H1 (cell line): ENCODE data around the gene PEX19. TPM values are rescaled to one million over a fixed set of nuclear protein-coding genes. Genes with fewer than 3 reads are reported as not detected.

Source experiments
- CHD2 ChIP-seq: IDR thresholded peaks from 2 replicates; pipeline ENCODE4 v1.6.1; 2012; ENCODE audit warnings: low read length, improper control_type of control experiment
- GTF2F1 ChIP-seq: IDR thresholded peaks from 2 replicates; pipeline ENCODE4 v1.6.1; 2012; ENCODE audit warnings: low read depth, low read length, improper control_type of control experiment, borderline replicate concordance
- KDM1A ChIP-seq: fragments of 200-600, 300-600 bp; sonication (generic); IDR thresholded peaks from 2 replicates; pipeline ENCODE4 v1.7.1; 2016; ENCODE audit warnings: mild to moderate bottlenecking, low read length, borderline replicate concordance
- POLR2AphosphoS5 ChIP-seq: IDR thresholded peaks from 2 replicates; pipeline ENCODE4 v1.6.1; 2011; ENCODE audit warnings: low read depth, low read length
- RFX5 ChIP-seq: IDR thresholded peaks from 2 replicates; pipeline ENCODE4 v1.6.1; 2011; ENCODE audit warnings: low read depth, low read length, improper control_type of control experiment, borderline replicate concordance
- RNF2 ChIP-seq: fragments of 200-900, 300-1000 bp; sonication (generic); IDR thresholded peaks from 2 replicates; pipeline ENCODE4 v1.7.1; 2016; ENCODE audit warnings: borderline replicate concordance, low read depth, mild to moderate bottlenecking, antibody characterized with exemption, low read length; ENCODE audit not compliant: poor library complexity, severe bottlenecking; ENCODE audit errors: missing control alignments
- SAP30 ChIP-seq: fragments of 300-600 bp; sonication (generic); IDR thresholded peaks from 2 replicates; pipeline ENCODE4 v1.7.1; 2012; ENCODE audit warnings: low read length, moderate library complexity, mild to moderate bottlenecking, inconsistent platforms; ENCODE audit not compliant: insufficient read depth, insufficient replicate concordance
- TEAD4 ChIP-seq: IDR thresholded peaks from 2 replicates; pipeline ENCODE4 v1.6.1; 2012; ENCODE audit warnings: low read depth, low read length, inconsistent platforms, mixed read lengths
- YY1 ChIP-seq: IDR thresholded peaks from 2 replicates; pipeline ENCODE4 v1.6.1; 2011; ENCODE audit warnings: low read depth, mild to moderate bottlenecking, low read length
- polyA plus RNA-seq, 7 experiments: library from polyadenylated mRNA; depleted of rRNA in 3 of 7; stranded (reverse) in 5 of 7; unstranded in 2 of 7; fragments of >200 nt in 5 of 7; fragments of 200-250 nt in 2 of 7; gene quantifications; 1 replicate in 5 of 7; 2 replicates in 1 of 7; 4 replicates in 1 of 7; pipeline versions ENCODE4 v1.2.1 to v1.2.3, GENCODE V29; 2011 to 2013; ENCODE audit warnings: missing spikeins in 2 of 7, mixed read lengths in 2 of 7
- total RNA-seq: library from RNA; stranded (reverse); fragmentation: NEBNext Ultra II Directional; extraction: Animal tissue kit (Norgen Biotek cat#: 25700); gene quantifications from 2 replicates; pipeline ENCODE4 v1.2.1, GENCODE V29; 2021
- TF ChIP-seq, protein P1 (sequence below): fragments of 300-600 bp; sonication (generic); IDR thresholded peaks from 2 replicates; pipeline ENCODE4 v1.7.1; 2012; ENCODE audit warnings: low read length, moderate library complexity, mild to moderate bottlenecking, inconsistent platforms; ENCODE audit not compliant: insufficient replicate concordance

The PEX19 gene
- total and polyA plus RNA-seq, 2 of the 8 experiments (the other 6 are each of a cell fraction or from before 2014, with no cell fraction given) = 50.4 to 80.2 TPM

GRCh38 chr1:160257411-160258015, 27.4 kb downstream of the PEX19 start (continued):
- TF ChIP-seq, protein P1, sequence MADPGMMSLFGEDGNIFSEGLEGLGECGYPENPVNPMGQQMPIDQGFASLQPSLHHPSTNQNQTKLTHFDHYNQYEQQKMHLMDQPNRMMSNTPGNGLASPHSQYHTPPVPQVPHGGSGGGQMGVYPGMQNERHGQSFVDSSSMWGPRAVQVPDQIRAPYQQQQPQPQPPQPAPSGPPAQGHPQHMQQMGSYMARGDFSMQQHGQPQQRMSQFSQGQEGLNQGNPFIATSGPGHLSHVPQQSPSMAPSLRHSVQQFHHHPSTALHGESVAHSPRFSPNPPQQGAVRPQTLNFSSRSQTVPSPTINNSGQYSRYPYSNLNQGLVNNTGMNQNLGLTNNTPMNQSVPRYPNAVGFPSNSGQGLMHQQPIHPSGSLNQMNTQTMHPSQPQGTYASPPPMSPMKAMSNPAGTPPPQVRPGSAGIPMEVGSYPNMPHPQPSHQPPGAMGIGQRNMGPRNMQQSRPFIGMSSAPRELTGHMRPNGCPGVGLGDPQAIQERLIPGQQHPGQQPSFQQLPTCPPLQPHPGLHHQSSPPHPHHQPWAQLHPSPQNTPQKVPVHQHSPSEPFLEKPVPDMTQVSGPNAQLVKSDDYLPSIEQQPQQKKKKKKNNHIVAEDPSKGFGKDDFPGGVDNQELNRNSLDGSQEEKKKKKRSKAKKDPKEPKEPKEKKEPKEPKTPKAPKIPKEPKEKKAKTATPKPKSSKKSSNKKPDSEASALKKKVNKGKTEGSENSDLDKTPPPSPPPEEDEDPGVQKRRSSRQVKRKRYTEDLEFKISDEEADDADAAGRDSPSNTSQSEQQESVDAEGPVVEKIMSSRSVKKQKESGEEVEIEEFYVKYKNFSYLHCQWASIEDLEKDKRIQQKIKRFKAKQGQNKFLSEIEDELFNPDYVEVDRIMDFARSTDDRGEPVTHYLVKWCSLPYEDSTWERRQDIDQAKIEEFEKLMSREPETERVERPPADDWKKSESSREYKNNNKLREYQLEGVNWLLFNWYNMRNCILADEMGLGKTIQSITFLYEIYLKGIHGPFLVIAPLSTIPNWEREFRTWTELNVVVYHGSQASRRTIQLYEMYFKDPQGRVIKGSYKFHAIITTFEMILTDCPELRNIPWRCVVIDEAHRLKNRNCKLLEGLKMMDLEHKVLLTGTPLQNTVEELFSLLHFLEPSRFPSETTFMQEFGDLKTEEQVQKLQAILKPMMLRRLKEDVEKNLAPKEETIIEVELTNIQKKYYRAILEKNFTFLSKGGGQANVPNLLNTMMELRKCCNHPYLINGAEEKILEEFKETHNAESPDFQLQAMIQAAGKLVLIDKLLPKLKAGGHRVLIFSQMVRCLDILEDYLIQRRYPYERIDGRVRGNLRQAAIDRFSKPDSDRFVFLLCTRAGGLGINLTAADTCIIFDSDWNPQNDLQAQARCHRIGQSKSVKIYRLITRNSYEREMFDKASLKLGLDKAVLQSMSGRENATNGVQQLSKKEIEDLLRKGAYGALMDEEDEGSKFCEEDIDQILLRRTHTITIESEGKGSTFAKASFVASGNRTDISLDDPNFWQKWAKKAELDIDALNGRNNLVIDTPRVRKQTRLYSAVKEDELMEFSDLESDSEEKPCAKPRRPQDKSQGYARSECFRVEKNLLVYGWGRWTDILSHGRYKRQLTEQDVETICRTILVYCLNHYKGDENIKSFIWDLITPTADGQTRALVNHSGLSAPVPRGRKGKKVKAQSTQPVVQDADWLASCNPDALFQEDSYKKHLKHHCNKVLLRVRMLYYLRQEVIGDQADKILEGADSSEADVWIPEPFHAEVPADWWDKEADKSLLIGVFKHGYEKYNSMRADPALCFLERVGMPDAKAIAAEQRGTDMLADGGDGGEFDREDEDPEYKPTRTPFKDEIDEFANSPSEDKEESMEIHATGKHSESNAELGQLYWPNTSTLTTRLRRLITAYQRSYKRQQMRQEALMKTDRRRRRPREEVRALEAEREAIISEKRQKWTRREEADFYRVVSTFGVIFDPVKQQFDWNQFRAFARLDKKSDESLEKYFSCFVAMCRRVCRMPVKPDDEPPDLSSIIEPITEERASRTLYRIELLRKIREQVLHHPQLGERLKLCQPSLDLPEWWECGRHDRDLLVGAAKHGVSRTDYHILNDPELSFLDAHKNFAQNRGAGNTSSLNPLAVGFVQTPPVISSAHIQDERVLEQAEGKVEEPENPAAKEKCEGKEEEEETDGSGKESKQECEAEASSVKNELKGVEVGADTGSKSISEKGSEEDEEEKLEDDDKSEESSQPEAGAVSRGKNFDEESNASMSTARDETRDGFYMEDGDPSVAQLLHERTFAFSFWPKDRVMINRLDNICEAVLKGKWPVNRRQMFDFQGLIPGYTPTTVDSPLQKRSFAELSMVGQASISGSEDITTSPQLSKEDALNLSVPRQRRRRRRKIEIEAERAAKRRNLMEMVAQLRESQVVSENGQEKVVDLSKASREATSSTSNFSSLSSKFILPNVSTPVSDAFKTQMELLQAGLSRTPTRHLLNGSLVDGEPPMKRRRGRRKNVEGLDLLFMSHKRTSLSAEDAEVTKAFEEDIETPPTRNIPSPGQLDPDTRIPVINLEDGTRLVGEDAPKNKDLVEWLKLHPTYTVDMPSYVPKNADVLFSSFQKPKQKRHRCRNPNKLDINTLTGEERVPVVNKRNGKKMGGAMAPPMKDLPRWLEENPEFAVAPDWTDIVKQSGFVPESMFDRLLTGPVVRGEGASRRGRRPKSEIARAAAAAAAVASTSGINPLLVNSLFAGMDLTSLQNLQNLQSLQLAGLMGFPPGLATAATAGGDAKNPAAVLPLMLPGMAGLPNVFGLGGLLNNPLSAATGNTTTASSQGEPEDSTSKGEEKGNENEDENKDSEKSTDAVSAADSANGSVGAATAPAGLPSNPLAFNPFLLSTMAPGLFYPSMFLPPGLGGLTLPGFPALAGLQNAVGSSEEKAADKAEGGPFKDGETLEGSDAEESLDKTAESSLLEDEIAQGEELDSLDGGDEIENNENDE = no peak
- TF ChIP-seq TEAD4 (no peak), GTF2F1 (no peak), POLR2AphosphoS5 (no peak; the same call in 1 of the 2 replicates), RNF2 (no peak), YY1 (no peak), KDM1A (no peak), CHD2 (no peak), SAP30 (no peak), RFX5 (no peak)
